Measurements from ENCODE around the gene CCDC71L. TPM values are rescaled to one million over a fixed set of nuclear protein-coding genes. Genes with fewer than 3 reads are reported as not detected.

Gene CCDC71L
- total RNA-seq, 4 donors from 2014 or later = 9.1 to 30.9 (median 18.8) TPM

GRCh38 chr7:106671160-106671559, 10.2 kb upstream of the CCDC71L start:
- no peak for DNase-seq
- H3K27me3 ChIP-seq = no peaks in the 10 kb centered on the region
- H3K27ac ChIP-seq = no peak overlapping the region
- H3K4me1 ChIP-seq = no peaks in the 10 kb centered on the region
- intact Hi-C loops (cut with DNase I; ENCODE audit: low total_unique reads) = no loop called here
- no peaks in the 10 kb centered on the region for H3K36me3 ChIP-seq
- TF ChIP-seq POLR2A (IDR thresholded peaks at IDR 0.05) = no peak
- no peak for TF ChIP-seq CTCF (IDR thresholded peaks at IDR 0.05)
- H3K4me3 ChIP-seq = no peak overlapping the region
- no peaks in the 10 kb centered on the region for H3K9me3 ChIP-seq

- H3K36me3 ChIP-seq = no peaks in the 10 kb centered on the region
- H3K4me1 ChIP-seq = no peaks in the 10 kb centered on the region
- intact Hi-C loops (cut with DNase I; ENCODE audit: low total_unique reads) = no loop called here
- H3K4me3 ChIP-seq = no peak overlapping the region
- H3K9me3 ChIP-seq = no peaks in the 10 kb centered on the region
- H3K27me3 ChIP-seq = no peaks in the 10 kb centered on the region
- no peak for DNase-seq
- no peak for TF ChIP-seq POLR2A (IDR thresholded peaks at IDR 0.05)
- no peak for TF ChIP-seq CTCF (IDR thresholded peaks at IDR 0.05)
- H3K27ac ChIP-seq = no peak overlapping the region
Measured at GRCh38 chr7:106668861-106669524, 8.0 kb upstream of the CCDC71L start.

DNA sequence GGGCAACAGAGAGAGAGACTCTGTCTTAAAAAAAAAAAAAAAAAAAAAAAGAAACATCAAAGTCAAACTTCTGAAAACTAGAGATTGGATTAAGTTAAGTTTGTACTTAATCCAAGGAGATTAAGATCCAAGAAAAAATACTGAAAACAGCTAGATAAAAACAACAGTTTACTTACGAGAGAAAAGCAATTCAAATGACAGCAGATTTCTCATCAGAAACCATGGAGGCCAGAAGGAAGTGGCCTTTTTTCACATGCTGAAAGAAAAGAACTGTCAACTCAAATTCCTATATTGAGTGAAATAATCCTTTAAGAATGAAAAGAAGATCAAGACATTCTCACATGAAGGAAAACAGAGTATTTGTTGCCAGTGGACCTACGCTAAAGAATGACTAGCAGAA, 5.4 kb upstream of the CCDC71L start:
- intact Hi-C loops (cut with DNase I; ENCODE audit: low total_unique reads) = no loop called here
- Histone ChIP-seq H3K4me3 (no peak overlapping the region), H3K9me3 (no peaks in the 10 kb centered on the region), H3K27ac (no peak overlapping the region), H3K27me3 (no peaks in the 10 kb centered on the region), H3K4me1 (no peaks in the 10 kb centered on the region), H3K36me3 (no peaks in the 10 kb centered on the region)
- DNase-seq = no peak
- TF ChIP-seq CTCF (IDR thresholded peaks at IDR 0.05) (no peak), POLR2A (IDR thresholded peaks at IDR 0.05) (no peak)

DNA sequence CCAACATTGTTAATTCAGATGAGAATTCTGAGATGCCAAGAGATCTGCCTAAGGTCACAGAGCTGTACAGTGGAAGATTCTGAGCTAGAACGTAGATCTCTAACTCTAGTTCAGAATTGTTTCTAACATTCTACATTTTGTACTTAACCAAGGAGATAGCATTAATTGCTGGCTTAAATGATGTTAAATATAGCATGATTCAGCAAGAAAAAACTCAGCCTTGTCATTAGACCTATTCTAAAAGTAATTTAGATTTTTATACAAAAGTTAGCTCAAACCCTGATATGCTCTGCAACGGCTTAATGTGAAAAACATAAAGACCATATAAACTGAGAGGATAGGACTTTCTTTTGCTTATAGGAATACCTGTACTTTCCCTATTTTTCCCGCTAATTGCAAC, 3.4 kb upstream of the CCDC71L start:
- Histone ChIP-seq H3K4me3 (no peak overlapping the region), H3K9me3 (no peaks in the 10 kb centered on the region), H3K27me3 (no peaks in the 10 kb centered on the region), H3K4me1 (no peaks in the 10 kb centered on the region), H3K36me3 (no peaks in the 10 kb centered on the region), H3K27ac (no peak overlapping the region)
- TF ChIP-seq CTCF (IDR thresholded peaks at IDR 0.05) = no peak
- no peak for TF ChIP-seq POLR2A (IDR thresholded peaks at IDR 0.05)
- intact Hi-C loops (cut with DNase I; ENCODE audit: low total_unique reads) = no loop called here
- DNase-seq = no peak

GRCh38 chr7:106659963-106660861, 746 bp downstream of the CCDC71L start:
- DNase-seq = peak; percentile 58 to 76
- intact Hi-C loops (cut with DNase I; ENCODE audit: low total_unique reads) = no loop called here
- no peaks in the 10 kb centered on the region for H3K9me3 ChIP-seq

More at GRCh38 chr7:106659963-106660861, 746 bp downstream of the CCDC71L start:
- peaks cover 0 to 14% of the 10 kb centered on the region in 2 donors for H3K4me1 ChIP-seq
- no peaks in the 10 kb centered on the region for H3K36me3 ChIP-seq
- H3K27ac ChIP-seq = peak overlapping the region; percentile 97 to 99
- no peaks in the 10 kb centered on the region for H3K27me3 ChIP-seq
- TF ChIP-seq POLR2A (IDR thresholded peaks at IDR 0.05) (peak in 1 of 2 donors; percentile 12), CTCF (IDR thresholded peaks at IDR 0.05) (peak; percentile 49 to 81 (median 64))
- H3K4me3 ChIP-seq = peak overlapping the region; percentile 62 to 83
